ENCODE data around the gene PRDX6. TPM values are rescaled to one million over a fixed set of nuclear protein-coding genes. Genes with fewer than 3 reads are reported as not detected.

PRDX6 gene
- total and polyA plus RNA-seq, 2 of the 4 experiments (the other 2 are of a cell fraction) = 373 to 426 TPM

GRCh38 chr1:173469656-173470055 lies 7.5 kb upstream of the PRDX6 start:
- no peak for ATAC-seq (ENCODE audit: low read depth)
- 100% methylated on average over 1 of the region's 3 CpGs; no CpG with 5 or more reads in 1 of the 2 experiments for WGBS, 2 experiments (ENCODE audit: extremely low coverage in 2 of 2, insufficient read length in 1 of 2)
- POLR2A ChIA-PET (ENCODE audit: unreplicated experiment) = no interaction called here

More at GRCh38 chr1:173469656-173470055, 7.5 kb upstream of the PRDX6 start:
- H2AFZ ChIP-seq (replicated peaks; ENCODE audit: low read length, poor library complexity) = no peak overlapping the region
- H3K23ac ChIP-seq (ENCODE audit: low read depth, low read length) = no peak overlapping the region
- peaks cover 4% of the 10 kb centered on the region; the same call in 1 of the 2 replicates for H3K9me1 ChIP-seq (ENCODE audit: insufficient read depth, low read length)
- no peak for DNase-seq
- H3K9ac ChIP-seq (ENCODE audit: low read depth, low read length) = no peak overlapping the region
- H2AK9ac ChIP-seq (replicated peaks; ENCODE audit: low read depth, low read length, poor library complexity) = no peak overlapping the region
- H4K91ac ChIP-seq (ENCODE audit: insufficient read depth, low read depth, low read length) = no peak overlapping the region
- no peak overlapping the region for H3K4me3 ChIP-seq (ENCODE audit: insufficient read depth, low read depth, low read length)
- H3K4me2 ChIP-seq (ENCODE audit: low read depth, low read length) = no peak overlapping the region
- H3K4me1 ChIP-seq (ENCODE audit: control insufficient read depth, insufficient read depth, low read length) = peaks cover 9% of the 10 kb centered on the region
- no peak overlapping the region for H4K5ac ChIP-seq (ENCODE audit: low read depth, low read length)
- H4K8ac ChIP-seq (ENCODE audit: low read depth in 2 of 2, low read length in 2 of 2) = no peak overlapping the region
- H3K79me1 ChIP-seq (ENCODE audit: low read depth in 1 of 2, low read length in 2 of 2) = peaks cover 6 to 30% of the 10 kb centered on the region in 2 experiments
- intact Hi-C loops (cut with micrococcal nuclease) = no loop called here
- BruUV-seq (replicated peaks) = no TSS peak
- H3K27ac ChIP-seq (ENCODE audit: insufficient read depth, low read length) = no peak overlapping the region
- H4K20me1 ChIP-seq (ENCODE audit: insufficient read depth, low read length) = no peaks in the 10 kb centered on the region
- no peak overlapping the region for H3K4ac ChIP-seq (ENCODE audit: low read depth, low read length)
- no peak overlapping the region for H2BK120ac ChIP-seq (ENCODE audit: low read depth, low read length)
- in situ Hi-C loops (cut with MboI; ENCODE audit: low sequenced_read_pairs) = no loop called here
- no peak overlapping the region for H2BK5ac ChIP-seq (ENCODE audit: low read depth, low read length, poor library complexity, severe bottlenecking)
- H3K14ac ChIP-seq (replicated peaks; ENCODE audit: low read depth, low read length) = no peak overlapping the region
- no peak overlapping the region for H2BK20ac ChIP-seq (ENCODE audit: low read depth, low read length)
- no peak overlapping the region for H3K56ac ChIP-seq (ENCODE audit: extremely low read depth, insufficient read depth, low read length)
- dilution Hi-C loops (cut with HindIII; ENCODE audit: low sequenced_read_pairs, unreplicated experiment) = no loop called here
- H2AK5ac ChIP-seq (ENCODE audit: low read depth, low read length) = no peak overlapping the region
- H3K18ac ChIP-seq (ENCODE audit: low read depth, low read length) = no peak overlapping the region
- H3K27me3 ChIP-seq (ENCODE audit: control insufficient read depth, insufficient read depth, low read length) = no peaks in the 10 kb centered on the region
- H3K36me3 ChIP-seq (ENCODE audit: control insufficient read depth, insufficient read depth, low read length) = no peaks in the 10 kb centered on the region
- CTCF ChIA-PET = no interaction called here
- H3K9me3 ChIP-seq (ENCODE audit: control insufficient read depth, insufficient read depth, low read length) = peaks cover 5% of the 10 kb centered on the region; the same call in 1 of the 2 replicates
- no peak overlapping the region for H2BK15ac ChIP-seq (ENCODE audit: low read depth, low read length)
- TF ChIP-seq CHD1 (IDR thresholded peaks at IDR 0.05; ENCODE audit: low read depth, low read length) = no peak
- no peak for TF ChIP-seq SMC3 (IDR thresholded peaks at IDR 0.05; ENCODE audit: low read depth, low read length)
- no peak for TF ChIP-seq ELK1 (IDR thresholded peaks at IDR 0.05; ENCODE audit: borderline replicate concordance, low read depth, low read length)
- TF ChIP-seq CTCF (conservative IDR thresholded peaks at IDR 0.05; ENCODE audit: low read depth, low read length) = no peak

Data from IMR-90 (cell line).